ENCODE results near the gene PCDHA5. TPM values are rescaled to one million over a fixed set of nuclear protein-coding genes. Genes with fewer than 3 reads are reported as not detected.

Gene PCDHA5
- total RNA-seq, 4 donors from 2014 or later = 0.39 to 2.7 (median 0.54) TPM

DNA sequence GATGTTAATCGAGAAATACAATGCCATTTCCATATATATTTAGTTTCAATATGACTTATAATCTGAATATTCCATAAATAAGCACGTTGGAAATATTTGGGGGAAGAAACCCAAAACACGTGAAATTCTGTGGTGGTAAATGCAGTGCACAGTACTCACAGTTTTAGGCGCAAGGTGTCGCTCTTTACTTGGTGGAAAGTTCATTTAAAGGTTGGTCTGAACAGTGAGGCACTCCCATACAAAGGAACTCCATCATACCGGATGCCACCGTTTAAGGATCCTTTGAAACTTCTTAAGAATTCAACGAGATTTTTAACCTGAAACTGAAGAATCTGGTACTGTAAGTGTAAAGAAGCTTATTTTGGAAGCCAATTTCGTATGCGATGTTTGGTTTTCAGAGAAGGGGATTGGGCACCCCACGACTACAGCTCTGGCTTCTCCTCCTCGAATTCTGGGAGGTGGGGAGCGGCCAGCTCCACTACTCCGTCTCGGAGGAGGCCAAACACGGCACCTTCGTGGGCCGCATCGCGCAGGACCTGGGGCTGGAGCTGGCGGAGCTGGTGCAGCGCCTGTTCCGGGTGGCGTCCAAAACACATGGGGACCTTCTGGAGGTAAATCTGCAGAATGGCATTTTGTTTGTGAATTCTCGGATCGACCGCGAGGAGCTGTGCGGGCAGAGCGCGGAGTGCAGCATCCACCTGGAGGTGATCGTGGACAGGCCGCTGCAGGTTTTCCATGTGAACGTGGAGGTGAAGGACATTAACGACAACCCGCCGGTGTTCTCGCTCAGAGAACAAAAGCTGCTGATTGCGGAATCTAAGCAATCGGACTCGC is 47.5 kb downstream of the PCDHA5 start, which contains the start of gene PCDHA11:
PCDHA11 (plus strand) TSS at position 237 of the 834 bp plus-strand sequence; CDS start at position 384, 147 bp downstream.
- Histone ChIP-seq H3K36me3 (no peaks in the 10 kb centered on the region), H3K9me3 (peaks cover 0 to 50% (median under 1%) of the 10 kb centered on the region in 4 donors), H3K4me3 (peak within 1 kb of the TSS in 1 of 4 donors; percentile 37), H3K4me1 (no peaks in the 10 kb centered on the region), H3K27me3 (no peaks in the 10 kb centered on the region), H3K27ac (no peak within 1 kb of the TSS)
- no peak for TF ChIP-seq POLR2A (IDR thresholded peaks at IDR 0.05)
- no peak for TF ChIP-seq EP300 (IDR thresholded peaks at IDR 0.05)
- TF ChIP-seq, protein P1, sequence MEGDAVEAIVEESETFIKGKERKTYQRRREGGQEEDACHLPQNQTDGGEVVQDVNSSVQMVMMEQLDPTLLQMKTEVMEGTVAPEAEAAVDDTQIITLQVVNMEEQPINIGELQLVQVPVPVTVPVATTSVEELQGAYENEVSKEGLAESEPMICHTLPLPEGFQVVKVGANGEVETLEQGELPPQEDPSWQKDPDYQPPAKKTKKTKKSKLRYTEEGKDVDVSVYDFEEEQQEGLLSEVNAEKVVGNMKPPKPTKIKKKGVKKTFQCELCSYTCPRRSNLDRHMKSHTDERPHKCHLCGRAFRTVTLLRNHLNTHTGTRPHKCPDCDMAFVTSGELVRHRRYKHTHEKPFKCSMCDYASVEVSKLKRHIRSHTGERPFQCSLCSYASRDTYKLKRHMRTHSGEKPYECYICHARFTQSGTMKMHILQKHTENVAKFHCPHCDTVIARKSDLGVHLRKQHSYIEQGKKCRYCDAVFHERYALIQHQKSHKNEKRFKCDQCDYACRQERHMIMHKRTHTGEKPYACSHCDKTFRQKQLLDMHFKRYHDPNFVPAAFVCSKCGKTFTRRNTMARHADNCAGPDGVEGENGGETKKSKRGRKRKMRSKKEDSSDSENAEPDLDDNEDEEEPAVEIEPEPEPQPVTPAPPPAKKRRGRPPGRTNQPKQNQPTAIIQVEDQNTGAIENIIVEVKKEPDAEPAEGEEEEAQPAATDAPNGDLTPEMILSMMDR (IDR thresholded peaks at IDR 0.05) = peak in 3 of 5 experiments; percentile 12 to 27 (median 21)
- 15 to 27% methylated on average over 40 to 41 of the region's 41 CpGs for WGBS, 2 donors
- DNase-seq (ENCODE audit: low spot score in 2 of 2) = no peak

DNA sequence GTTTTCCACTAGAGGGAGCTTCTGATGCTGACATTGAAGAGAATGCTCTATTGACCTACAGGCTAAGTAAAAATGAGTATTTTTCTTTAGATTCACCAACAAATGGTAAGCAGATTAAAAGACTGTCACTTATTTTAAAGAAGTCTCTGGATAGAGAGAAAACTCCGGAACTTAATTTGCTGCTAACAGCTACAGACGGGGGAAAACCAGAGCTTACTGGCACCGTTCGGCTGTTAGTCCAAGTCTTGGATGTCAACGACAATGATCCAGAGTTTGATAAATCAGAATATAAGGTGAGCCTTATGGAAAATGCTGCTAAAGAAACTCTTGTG is 48.1 kb downstream of the PCDHA5 start:
- Histone ChIP-seq H3K27ac (no peak overlapping the region), H3K4me1 (no peaks in the 10 kb centered on the region), H3K36me3 (no peaks in the 10 kb centered on the region), H3K9me3 (peaks cover 0 to 47% (median 3%) of the 10 kb centered on the region in 4 donors), H3K27me3 (no peaks in the 10 kb centered on the region), H3K4me3 (peak overlapping the region in 1 of 4 donors; percentile 37)
- 63 to 67% methylated on average over 5 of the region's 5 CpGs for WGBS, 2 donors
- TF ChIP-seq POLR2A (IDR thresholded peaks at IDR 0.05) = no peak
- TF ChIP-seq EP300 (IDR thresholded peaks at IDR 0.05) = no peak
- TF ChIP-seq, protein P1 (IDR thresholded peaks at IDR 0.05) = no peak
- DNase-seq (ENCODE audit: low spot score in 2 of 2) = no peak

DNA sequence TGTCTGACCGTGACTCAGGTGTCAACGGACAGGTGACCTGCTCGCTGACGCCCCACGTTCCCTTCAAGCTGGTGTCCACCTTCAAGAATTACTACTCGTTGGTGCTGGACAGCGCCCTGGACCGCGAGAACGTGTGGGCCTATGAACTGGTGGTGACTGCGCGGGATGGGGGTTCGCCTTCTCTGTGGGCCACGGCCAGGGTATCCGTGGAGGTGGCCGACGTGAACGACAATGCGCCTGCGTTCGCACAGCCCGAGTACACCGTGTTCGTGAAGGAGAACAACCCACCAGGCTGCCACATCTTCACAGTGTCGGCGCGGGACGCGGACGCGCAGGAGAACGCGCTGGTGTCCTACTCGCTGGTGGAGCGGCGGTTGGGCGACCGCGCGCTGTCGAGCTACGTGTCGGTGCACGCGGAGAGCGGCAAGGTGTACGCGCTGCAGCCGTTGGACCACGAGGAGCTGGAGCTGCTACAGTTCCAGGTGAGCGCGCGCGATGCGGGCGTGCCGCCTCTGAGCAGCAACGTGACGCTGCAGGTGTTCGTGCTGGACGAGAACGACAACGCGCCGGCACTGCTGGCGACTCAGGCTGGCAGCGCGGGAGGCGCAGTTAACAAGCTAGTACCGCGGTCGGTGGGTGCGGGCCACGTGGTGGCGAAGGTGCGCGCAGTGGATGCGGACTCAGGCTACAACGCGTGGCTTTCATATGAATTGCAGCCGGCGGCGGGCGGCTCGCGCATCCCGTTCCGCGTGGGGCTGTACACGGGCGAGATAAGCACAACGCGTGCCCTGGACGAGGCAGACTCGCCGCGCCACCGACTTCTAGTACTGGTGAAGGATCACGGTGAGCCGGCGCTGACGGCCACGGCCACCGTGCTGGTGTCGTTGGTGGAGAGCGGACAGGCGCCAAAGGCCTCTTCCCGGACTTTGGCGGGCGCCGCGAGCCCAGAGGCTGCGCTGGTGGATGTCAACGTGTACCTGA is 49.1 kb downstream of the PCDHA5 start:
- no peak overlapping the region for H3K27ac ChIP-seq
- no peak for DNase-seq (ENCODE audit: low spot score in 2 of 2)
- WGBS, 2 donors = 45 to 56% methylated on average over 83 to 110 of the region's 114 CpGs
- no peak overlapping the region for H3K4me3 ChIP-seq
- H3K4me1 ChIP-seq = no peaks in the 10 kb centered on the region
- H3K36me3 ChIP-seq = no peaks in the 10 kb centered on the region
- H3K9me3 ChIP-seq = peaks cover 0 to 48% (median 4%) of the 10 kb centered on the region in 4 donors
- TF ChIP-seq, protein P1 (IDR thresholded peaks at IDR 0.05) = no peak
- TF ChIP-seq EP300 (IDR thresholded peaks at IDR 0.05) (no peak), POLR2A (IDR thresholded peaks at IDR 0.05) (no peak)
- H3K27me3 ChIP-seq = no peaks in the 10 kb centered on the region

Other genes starting within 250 kb of the PCDHA5 start
- 10 to 100 TPM; 54.6 to 81.0 (median 77.0) TPM for gene CD14, start 188.4 kb upstream of the PCDHA5 start, total RNA-seq
- 100 to 1,000 TPM in 1 of 4 donors, 10 to 100 TPM in 3; 72.8 to 129 (median 93.0) TPM for gene TMCO6, start 182.2 kb upstream of the PCDHA5 start, total RNA-seq
- gene NDUFA2, start 174.0 kb upstream of the PCDHA5 start, total RNA-seq = 10 to 100 TPM; 52.2 to 80.6 (median 64.3) TPM
- 100 to 1,000 TPM in 2 of 4 donors, 10 to 100 TPM in 2; 91.6 to 142 (median 108) TPM for gene IK, start 173.8 kb upstream of the PCDHA5 start, total RNA-seq
- gene WDR55, start 156.7 kb upstream of the PCDHA5 start, total RNA-seq = 10 to 100 TPM; 15.1 to 33.0 (median 21.1) TPM
- gene DND1, start 148.0 kb upstream of the PCDHA5 start, total RNA-seq = 1 to 10 TPM; 1.3 to 6.1 (median 2.0) TPM
- 10 to 100 TPM; 45.4 to 63.9 (median 48.6) TPM for gene HARS1, start 130.2 kb upstream of the PCDHA5 start, total RNA-seq
- gene HARS2, start 130.2 kb upstream of the PCDHA5 start, total RNA-seq = 10 to 100 TPM; 33.9 to 41.2 (median 35.1) TPM
- 10 to 100 TPM; 25.5 to 43.1 (median 33.6) TPM for gene ZMAT2, start 121.2 kb upstream of the PCDHA5 start, total RNA-seq
- gene PCDHA1, start 35.5 kb upstream of the PCDHA5 start, total RNA-seq = not detected
- gene PCDHA2, start 26.8 kb upstream of the PCDHA5 start, total RNA-seq = under 1 TPM in 1 of 4 donors, not detected in 3; 0.21 TPM
- 1 to 10 TPM in 1 of 4 donors, under 1 TPM in 3; 0.84 to 3.5 (median 0.94) TPM for gene PCDHA3, start 20.6 kb upstream of the PCDHA5 start, total RNA-seq
- gene PCDHA4, start 14.5 kb upstream of the PCDHA5 start, total RNA-seq = 1 to 10 TPM; 1.6 to 5.7 (median 2.0) TPM
- gene PCDHA6, start 6.3 kb downstream of the PCDHA5 start, total RNA-seq = 1 to 10 TPM; 1.3 to 1.9 (median 1.4) TPM
- 1 to 10 TPM; 1.2 to 2.9 (median 1.7) TPM for gene PCDHA7, start 12.7 kb downstream of the PCDHA5 start, total RNA-seq
- 1 to 10 TPM in 1 of 4 donors, under 1 TPM in 3; 0.63 to 2.0 (median 0.84) TPM for gene PCDHA8, start 19.6 kb downstream of the PCDHA5 start, total RNA-seq
- gene PCDHA9, start 26.8 kb downstream of the PCDHA5 start, total RNA-seq = 1 to 10 TPM in 1 of 4 donors, under 1 TPM in 3; 0.39 to 1.8 (median 0.64) TPM
- 1 to 10 TPM in 3 of 4 donors, under 1 TPM in 1; 0.78 to 4.4 (median 2.4) TPM for gene PCDHA10, start 34.3 kb downstream of the PCDHA5 start, total RNA-seq
- 1 to 10 TPM in 1 of 4 donors, under 1 TPM in 3; 0.60 to 1.3 (median 0.91) TPM for gene PCDHA11, start 47.3 kb downstream of the PCDHA5 start, total RNA-seq
- 10 to 100 TPM in 1 of 4 donors, 1 to 10 TPM in 3; 3.3 to 10.5 (median 6.7) TPM for gene PCDHA12, start 53.7 kb downstream of the PCDHA5 start, total RNA-seq
- 1 to 10 TPM in 3 of 4 donors, under 1 TPM in 1; 0.66 to 3.0 (median 1.7) TPM for gene PCDHA13, start 60.5 kb downstream of the PCDHA5 start, total RNA-seq
- gene PCDHAC1, start 104.7 kb downstream of the PCDHA5 start, total RNA-seq = 1 to 10 TPM; 1.2 to 3.3 (median 2.7) TPM
- gene PCDHAC2, start 144.9 kb downstream of the PCDHA5 start, total RNA-seq = 1 to 10 TPM in 3 of 4 donors, under 1 TPM in 1; 0.78 to 4.2 (median 2.5) TPM
- under 1 TPM in 1 of 4 donors, not detected in 3; 0.21 TPM for gene PCDHB1, start 229.8 kb downstream of the PCDHA5 start, total RNA-seq

Measured in tibial nerve (tissue), 4 donors.